ENCODE results near the gene DNAJC13. TPM values are rescaled to one million over a fixed set of nuclear protein-coding genes. Genes with fewer than 3 reads are reported as not detected.

DNAJC13 gene
- total and polyA plus RNA-seq, 5 experiments from 2014 or later = 7.6 to 45.9 (median 8.9) TPM

- Mint-ChIP-seq H3K36me3 (peaks cover 0 to 32% (median 2%) of the 10 kb centered on the region in 3 donors), H3K4me3 (no peak overlapping the region), H3K27me3 (no peaks in the 10 kb centered on the region), H3K27ac (no peak overlapping the region), H3K9me3 (no peaks in the 10 kb centered on the region), H3K4me1 (peaks cover 2 to 25% (median 16%) of the 10 kb centered on the region in 4 donors)
- no peak for DNase-seq
- POLR2A ChIA-PET = no interaction called here
- ATAC-seq = no peak
These were observed 28.5 kb downstream of the DNAJC13 start for GRCh38 chr3:132445817-132446216.

- POLR2A ChIA-PET = no interaction called here
- Mint-ChIP-seq H3K27me3 (no peaks in the 10 kb centered on the region), H3K36me3 (peaks cover 0 to 48% (median 12%) of the 10 kb centered on the region in 3 donors), H3K9me3 (no peaks in the 10 kb centered on the region), H3K4me3 (no peak overlapping the region), H3K4me1 (peaks cover 0 to 13% (median 4%) of the 10 kb centered on the region in 4 donors), H3K27ac (no peak overlapping the region)
- DNase-seq (no peak), ATAC-seq (no peak)
These were observed 31.1 kb downstream of the DNAJC13 start for GRCh38 chr3:132448216-132448961.

GRCh38 chr3:132456136-132456535, 38.8 kb downstream of the DNAJC13 start:
- Mint-ChIP-seq H3K4me1 (no peaks in the 10 kb centered on the region), H3K36me3 (peaks cover 4 to 90% (median 55%) of the 10 kb centered on the region in 3 donors), H3K27me3 (no peaks in the 10 kb centered on the region), H3K27ac (no peak overlapping the region), H3K9me3 (no peaks in the 10 kb centered on the region), H3K4me3 (no peak overlapping the region)
- no peak for ATAC-seq
- POLR2A ChIA-PET = no interaction called here
- no peak for DNase-seq

DNA sequence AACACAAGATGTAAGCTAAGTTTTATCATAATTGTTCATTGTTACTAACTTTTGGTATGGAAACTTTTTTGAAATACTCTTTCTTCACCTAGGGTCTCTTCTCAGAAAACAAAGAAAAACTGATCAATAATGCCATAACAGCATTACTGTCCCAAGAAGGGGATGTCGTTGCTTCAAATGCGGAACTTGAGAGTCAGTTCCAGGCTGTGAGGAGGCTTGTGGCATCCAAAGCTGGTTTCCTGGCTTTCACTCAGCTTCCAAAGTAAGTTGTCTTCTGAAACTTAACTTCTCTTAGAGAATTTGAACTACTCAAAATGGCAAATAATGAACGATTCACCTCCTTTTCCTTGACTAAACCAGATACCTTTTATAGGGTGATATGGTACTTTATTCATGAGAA, 39.3 kb downstream of the DNAJC13 start:
- Mint-ChIP-seq H3K27ac (no peak overlapping the region), H3K9me3 (no peaks in the 10 kb centered on the region), H3K4me1 (no peaks in the 10 kb centered on the region), H3K36me3 (peaks cover 4 to 91% (median 56%) of the 10 kb centered on the region in 3 donors), H3K27me3 (no peaks in the 10 kb centered on the region), H3K4me3 (no peak overlapping the region)
- POLR2A ChIA-PET = no interaction called here
- ATAC-seq (no peak), DNase-seq (no peak)

DNA sequence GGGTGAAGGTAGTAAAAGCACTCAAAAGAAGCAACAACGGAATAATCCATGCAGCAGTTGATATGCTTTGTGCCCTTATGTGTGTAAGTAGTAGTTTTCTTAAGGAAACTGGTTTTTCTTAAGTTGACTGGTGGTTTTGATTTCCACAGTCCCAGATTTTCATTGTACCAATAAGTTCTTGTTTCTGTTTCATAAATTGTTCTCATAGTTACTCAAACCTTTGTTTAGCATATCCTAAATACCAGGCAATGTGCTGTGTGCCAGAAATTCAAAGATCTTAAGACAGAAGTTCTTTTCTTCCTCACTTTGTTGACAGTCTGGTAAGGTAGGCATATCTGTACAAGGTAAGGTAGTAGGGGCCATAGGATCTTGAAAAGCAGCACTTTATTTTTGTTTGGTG, 40.0 kb downstream of the DNAJC13 start:
- DNase-seq (no peak), ATAC-seq (no peak)
- Mint-ChIP-seq H3K4me1 (no peaks in the 10 kb centered on the region), H3K4me3 (no peak overlapping the region), H3K27me3 (no peaks in the 10 kb centered on the region), H3K27ac (no peak overlapping the region), H3K9me3 (no peaks in the 10 kb centered on the region), H3K36me3 (peaks cover 4 to 90% (median 55%) of the 10 kb centered on the region in 3 donors)
- POLR2A ChIA-PET = no interaction called here

GRCh38 chr3:132459551-132459950, 42.2 kb downstream of the DNAJC13 start:
- H3K27ac Mint-ChIP-seq = peak overlapping the region in 1 of 10 donors; percentile 4
- H3K36me3 Mint-ChIP-seq = peaks cover 4 to 86% (median 49%) of the 10 kb centered on the region in 3 donors
- no peaks in the 10 kb centered on the region for H3K9me3 Mint-ChIP-seq
- no peak overlapping the region for H3K4me3 Mint-ChIP-seq
- no peaks in the 10 kb centered on the region for H3K27me3 Mint-ChIP-seq
- no peaks in the 10 kb centered on the region for H3K4me1 Mint-ChIP-seq
- ATAC-seq (no peak), DNase-seq (no peak)
- POLR2A ChIA-PET = no interaction called here

DNA sequence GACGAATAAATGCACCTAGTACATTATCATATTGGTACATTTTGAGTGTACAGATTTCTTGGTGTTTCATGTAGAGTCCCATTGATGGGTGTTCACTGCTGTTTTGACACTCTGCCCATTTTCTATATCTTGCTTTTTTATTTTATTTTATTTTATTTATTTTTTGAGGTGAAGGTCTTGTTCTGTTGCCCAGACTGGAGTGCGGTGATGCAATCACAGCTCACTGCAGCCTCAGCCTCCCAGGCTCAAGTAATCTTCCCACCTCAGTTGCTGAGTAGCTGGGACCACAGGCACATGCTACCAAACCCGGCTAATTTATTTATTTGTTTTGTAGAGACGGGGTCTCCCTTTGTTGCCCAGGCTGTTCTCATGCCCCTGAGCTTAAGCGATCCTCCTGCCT, 44.2 kb downstream of the DNAJC13 start:
- no peak for ATAC-seq
- POLR2A ChIA-PET = no interaction called here
- peak overlapping the region in 2 of 10 donors; percentile 67 for H3K27ac Mint-ChIP-seq
- peaks cover 0 to 82% (median 33%) of the 10 kb centered on the region in 3 donors for H3K36me3 Mint-ChIP-seq
- no peaks in the 10 kb centered on the region for H3K27me3 Mint-ChIP-seq
- no peaks in the 10 kb centered on the region for H3K4me1 Mint-ChIP-seq
- H3K4me3 Mint-ChIP-seq = no peak overlapping the region
- no peaks in the 10 kb centered on the region for H3K9me3 Mint-ChIP-seq
- DNase-seq = no peak

DNA sequence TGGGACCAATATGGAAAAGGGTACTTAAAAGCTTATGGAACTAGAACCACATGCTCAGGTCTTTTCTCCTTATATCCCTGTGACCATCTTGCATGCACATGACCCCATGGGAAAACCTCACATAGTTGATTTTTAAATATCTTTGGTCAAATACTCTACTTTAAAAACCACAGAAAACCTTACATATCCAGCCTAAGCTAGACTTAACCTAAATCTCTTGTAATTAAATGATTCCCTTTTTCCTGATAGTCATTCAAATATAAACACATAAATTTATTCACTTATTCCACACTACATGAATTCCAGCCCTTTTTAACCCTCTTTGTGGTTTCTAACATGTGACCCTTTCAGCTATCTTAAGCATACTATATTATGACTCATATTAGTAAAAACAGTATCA, 46.8 kb downstream of the DNAJC13 start:
- peak overlapping the region in 1 of 10 donors; percentile 5 for H3K27ac Mint-ChIP-seq
- no peak overlapping the region for H3K4me3 Mint-ChIP-seq
- POLR2A ChIA-PET = no interaction called here
- peaks cover 0 to 82% (median 39%) of the 10 kb centered on the region in 3 donors for H3K36me3 Mint-ChIP-seq
- no peaks in the 10 kb centered on the region for H3K9me3 Mint-ChIP-seq
- no peaks in the 10 kb centered on the region for H3K27me3 Mint-ChIP-seq
- ATAC-seq (no peak), DNase-seq (no peak)
- H3K4me1 Mint-ChIP-seq = no peaks in the 10 kb centered on the region

- no peaks in the 10 kb centered on the region for H3K27me3 Mint-ChIP-seq
- peaks cover 0 to 1% (median 0%) of the 10 kb centered on the region in 9 donors for H3K9me3 Mint-ChIP-seq
- DNase-seq (no peak), ATAC-seq (no peak)
- POLR2A ChIA-PET = interaction anchor here (1.3 kb wide), 1 partner anchor 52 kb away, joined by 5 read pairs; the partner anchor contains the start of gene DNAJC13
- no peaks in the 10 kb centered on the region for H3K4me1 Mint-ChIP-seq
- peaks cover 0 to 63% (median 31%) of the 10 kb centered on the region in 3 donors for H3K36me3 Mint-ChIP-seq
- H3K27ac Mint-ChIP-seq = peak overlapping the region in 3 of 10 donors; percentile 28 to 60 (median 51)
- no peak overlapping the region for H3K4me3 Mint-ChIP-seq
These were observed 52.0 kb downstream of the DNAJC13 start for GRCh38 chr3:132469326-132469725.

GRCh38 chr3:132486099-132486498, 68.8 kb downstream of the DNAJC13 start:
- DNase-seq = no peak
- H3K9me3 Mint-ChIP-seq = no peaks in the 10 kb centered on the region
- POLR2A ChIA-PET = no interaction called here
- no peak for ATAC-seq
- no peak overlapping the region for H3K4me3 Mint-ChIP-seq
- H3K27ac Mint-ChIP-seq = no peak overlapping the region
- H3K36me3 Mint-ChIP-seq = peaks cover 0 to 67% (median 24%) of the 10 kb centered on the region in 3 donors
- no peaks in the 10 kb centered on the region for H3K4me1 Mint-ChIP-seq
- no peaks in the 10 kb centered on the region for H3K27me3 Mint-ChIP-seq

- Mint-ChIP-seq H3K4me3 (no peak overlapping the region), H3K9me3 (no peaks in the 10 kb centered on the region), H3K36me3 (peaks cover 0 to 66% (median 21%) of the 10 kb centered on the region in 3 donors), H3K27ac (no peak overlapping the region), H3K27me3 (no peaks in the 10 kb centered on the region), H3K4me1 (no peaks in the 10 kb centered on the region)
- POLR2A ChIA-PET = no interaction called here
- DNase-seq = no peak
- no peak for ATAC-seq
These were observed 70.8 kb downstream of the DNAJC13 start for GRCh38 chr3:132488151-132488550.

- Mint-ChIP-seq H3K27ac (no peak overlapping the region), H3K36me3 (peaks cover 10 to 83% (median 43%) of the 10 kb centered on the region in 3 donors), H3K4me1 (no peaks in the 10 kb centered on the region), H3K9me3 (no peaks in the 10 kb centered on the region), H3K4me3 (no peak overlapping the region), H3K27me3 (no peaks in the 10 kb centered on the region)
- DNase-seq (no peak), ATAC-seq (no peak)
- POLR2A ChIA-PET = interaction anchor here (0.5 kb wide), 1 partner anchor 1990 kb away, joined by 3 read pairs; no protein-coding TSS in a partner anchor
These were observed 81.8 kb downstream of the DNAJC13 start for GRCh38 chr3:132499071-132499470.

DNA sequence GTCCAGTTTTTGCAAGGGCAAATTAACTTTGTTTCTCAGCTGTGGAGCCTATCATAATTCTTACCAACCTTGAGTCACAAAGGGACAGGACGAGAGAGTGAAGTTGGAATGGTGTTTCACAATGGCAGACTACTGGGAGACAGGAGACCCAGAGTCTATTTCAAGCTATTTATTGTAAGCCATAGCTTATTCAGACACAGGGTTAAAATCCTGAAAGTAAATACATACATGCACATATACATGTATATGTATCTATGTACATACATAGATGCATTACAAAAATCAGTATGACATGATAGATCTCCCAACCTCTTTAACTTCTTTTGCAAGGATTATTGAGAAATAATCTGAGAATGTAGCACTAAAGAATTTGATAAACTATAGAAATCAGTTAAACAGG, 86.3 kb downstream of the DNAJC13 start:
- peaks cover 7 to 93% (median 45%) of the 10 kb centered on the region in 3 donors for H3K36me3 Mint-ChIP-seq
- DNase-seq (no peak), ATAC-seq (no peak)
- POLR2A ChIA-PET = interaction anchor here (0.7 kb wide), 1 partner anchor 18 kb away, joined by 3 read pairs; no protein-coding TSS in a partner anchor
- no peak overlapping the region for H3K4me3 Mint-ChIP-seq
- no peaks in the 10 kb centered on the region for H3K4me1 Mint-ChIP-seq
- no peaks in the 10 kb centered on the region for H3K9me3 Mint-ChIP-seq
- no peaks in the 10 kb centered on the region for H3K27me3 Mint-ChIP-seq
- no peak overlapping the region for H3K27ac Mint-ChIP-seq
